GM18517 (cell line): Measurements from ENCODE around the gene NEDD9.

Experiments used
- ATAC-seq: cut with Tn5 transposase; IDR thresholded peaks from one replicate; pipeline ENCODE4 v1.9.1; 2021; ENCODE audit warnings: mild to moderate bottlenecking, moderate library complexity; ENCODE audit not compliant: unreplicated experiment

Gene NEDD9

GRCh38 chr6:11221623-11222384 is 10.7 kb downstream of the NEDD9 start:
- no peak for ATAC-seq

DNA sequence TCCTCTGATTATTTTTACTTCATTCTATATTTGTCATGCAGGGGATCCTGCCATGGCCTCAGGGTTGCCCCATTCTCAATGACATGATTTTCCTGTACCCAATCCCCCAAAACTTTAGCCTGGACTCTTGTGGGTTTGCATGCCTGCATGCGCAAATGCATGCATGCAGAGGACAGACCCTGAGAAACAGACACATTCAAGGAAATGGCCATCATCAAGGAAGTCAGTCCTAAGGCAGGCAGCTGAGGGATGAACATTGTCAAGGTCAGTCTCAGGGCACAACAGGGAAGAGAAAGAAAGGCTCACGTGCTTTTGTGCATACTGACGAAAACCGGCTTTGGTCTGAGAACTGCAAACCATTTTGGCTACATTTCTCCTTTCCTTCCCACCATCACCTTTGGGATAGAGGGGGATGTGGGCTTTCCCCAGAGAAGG is 13.1 kb downstream of the NEDD9 start:
- no peak for ATAC-seq

- no peak for ATAC-seq
Measured at GRCh38 chr6:11218538-11219399, 13.7 kb downstream of the NEDD9 start.

DNA sequence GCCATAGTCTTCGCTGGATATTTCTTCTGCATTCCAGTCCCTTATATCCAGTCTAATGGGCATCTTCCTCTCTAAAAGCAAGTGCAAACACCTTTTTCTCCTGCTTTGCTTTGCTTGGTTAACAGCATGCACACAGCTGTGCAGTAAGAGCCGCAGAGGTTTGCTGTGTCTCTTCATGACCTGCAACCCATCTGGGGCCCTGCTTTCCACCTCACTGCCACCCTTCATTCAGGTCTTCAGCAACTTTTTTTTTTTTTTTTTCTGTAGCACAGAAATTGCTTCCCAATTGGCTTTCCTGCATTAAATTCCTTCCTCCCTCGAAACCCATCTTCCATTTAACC is 14.4 kb downstream of the NEDD9 start:
- ATAC-seq, result no peak

DNA sequence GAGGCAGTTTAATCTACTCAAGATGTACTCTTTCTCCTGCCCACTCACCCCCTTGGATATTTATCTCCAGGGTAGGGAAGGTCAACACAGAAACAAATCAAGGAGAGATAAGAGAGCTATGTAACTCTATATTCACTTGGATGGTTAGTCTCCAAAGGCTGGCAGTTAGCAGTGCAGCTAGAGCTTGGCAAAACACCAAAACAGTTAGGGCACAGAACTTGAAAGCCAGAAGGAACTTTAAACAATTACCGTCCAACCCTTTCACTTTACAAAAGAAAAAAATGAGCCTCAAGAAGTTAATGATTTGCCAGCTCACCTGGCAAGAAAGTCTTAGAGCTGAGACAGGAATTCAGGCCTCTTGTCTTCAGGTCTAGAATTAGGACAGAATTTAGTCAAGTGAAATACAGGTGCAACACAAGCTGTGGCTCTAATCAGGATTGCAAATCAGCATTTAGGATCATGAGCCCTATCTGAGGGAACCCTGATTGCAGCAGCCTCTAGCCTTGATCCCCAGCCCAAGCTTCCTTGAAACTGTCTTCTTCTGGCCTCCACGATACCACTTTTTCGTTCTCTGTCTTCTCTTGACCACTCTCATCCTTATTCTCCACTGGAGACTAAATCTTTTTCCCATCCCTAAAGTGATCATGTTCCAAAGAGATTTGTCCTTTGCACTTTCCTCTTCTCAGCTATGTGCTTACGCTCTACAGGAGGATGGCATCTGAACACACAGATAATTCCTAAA is 14.9 kb downstream of the NEDD9 start:
- peak; percentile 63 for ATAC-seq

DNA sequence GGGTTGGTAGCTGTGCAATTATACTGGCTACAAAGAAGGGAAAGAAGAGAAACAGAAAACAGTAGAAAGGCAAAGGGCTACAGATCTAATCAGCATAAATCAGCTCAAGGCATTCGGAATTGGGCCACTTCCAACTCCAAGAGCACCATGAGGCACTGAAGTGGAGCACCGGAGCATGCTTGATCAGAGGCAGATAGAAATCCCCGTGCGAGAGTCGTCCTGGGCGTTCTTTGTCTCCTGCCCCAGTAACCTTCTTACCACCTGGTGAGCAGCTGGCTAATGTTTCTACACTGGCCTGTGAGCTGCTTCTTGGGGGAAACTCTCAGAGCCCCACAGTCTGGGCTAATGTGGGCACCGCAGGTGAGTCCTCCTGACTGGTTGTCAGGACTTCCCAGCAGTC is 16.7 kb downstream of the NEDD9 start:
- ATAC-seq, result no peak

DNA sequence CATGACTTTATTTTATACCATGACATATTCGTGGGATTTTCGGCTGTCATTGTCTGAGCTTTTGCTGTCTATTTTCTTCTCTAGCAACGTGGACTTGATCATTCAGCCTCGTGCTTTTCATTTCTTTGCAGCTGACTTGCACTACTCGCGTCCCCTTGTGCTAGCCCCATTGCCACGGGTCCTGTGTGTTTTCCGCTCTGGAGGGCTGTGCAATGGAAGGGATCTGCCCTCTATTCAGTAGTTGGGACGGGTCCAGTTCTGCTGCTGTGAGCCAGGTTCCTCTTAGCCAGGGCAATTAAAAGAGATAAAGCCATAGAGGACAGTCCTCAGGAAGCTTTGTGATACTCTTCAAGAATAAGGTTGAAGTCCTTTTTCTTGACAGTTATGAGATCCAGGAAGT is 17.6 kb downstream of the NEDD9 start:
- ATAC-seq, result no peak

- no peak for ATAC-seq
Measured at GRCh38 chr6:11214084-11214833, 18.2 kb downstream of the NEDD9 start.

DNA sequence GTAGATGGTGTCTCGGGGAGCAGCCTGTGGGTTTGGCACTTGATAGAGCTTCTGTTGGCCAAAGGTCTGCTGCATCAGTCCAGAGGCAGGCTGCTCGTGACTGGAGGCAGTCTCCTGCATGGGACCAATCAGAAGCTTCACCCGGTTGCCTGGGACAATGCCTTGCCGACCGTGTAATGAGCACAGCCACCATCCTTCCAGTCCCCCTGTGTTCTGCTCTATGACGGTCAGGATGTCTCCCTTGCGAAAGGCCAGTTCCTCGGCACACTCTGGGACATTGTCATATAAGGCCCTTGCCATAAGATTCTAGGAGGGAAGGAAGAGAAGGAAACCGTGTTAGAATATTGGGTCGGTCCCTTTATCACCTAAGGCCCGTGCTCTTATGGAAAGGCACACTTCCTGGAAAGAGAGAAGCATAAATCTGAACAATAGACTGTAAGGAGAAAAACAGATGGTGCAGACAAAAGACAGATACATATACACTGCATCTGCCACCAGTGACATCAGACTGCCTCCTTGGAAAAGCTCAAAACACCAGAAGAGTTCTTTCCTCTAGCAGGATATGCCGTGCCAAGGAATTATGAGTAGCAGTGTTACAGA is 18.9 kb downstream of the NEDD9 start:
- no peak for ATAC-seq

- no peak for ATAC-seq
Measured at GRCh38 chr6:11212664-11213063, 19.8 kb downstream of the NEDD9 start.

DNA sequence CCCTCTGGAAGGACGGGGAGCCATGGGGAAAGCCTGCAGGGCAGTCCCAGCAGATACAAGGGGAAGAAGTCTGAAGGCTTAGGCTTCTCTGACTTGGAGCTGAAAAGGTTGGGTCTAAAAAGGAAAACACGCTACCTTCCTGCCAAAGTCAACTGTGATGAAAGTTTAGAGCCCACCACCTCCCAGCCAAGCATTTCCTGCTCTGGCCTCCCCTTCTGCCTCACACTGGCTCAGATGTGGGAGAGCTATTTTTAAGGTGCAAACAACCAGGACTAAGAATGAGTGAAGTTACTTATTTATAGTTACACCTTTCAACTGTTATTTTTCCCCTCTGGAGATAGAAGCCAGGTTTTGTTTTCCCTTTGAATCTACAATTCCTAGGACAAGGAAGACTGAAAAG is 21.2 kb downstream of the NEDD9 start:
- no peak for ATAC-seq

- no peak for ATAC-seq
Measured at GRCh38 chr6:11210386-11211138, 21.9 kb downstream of the NEDD9 start.

- ATAC-seq, result no peak
Measured at GRCh38 chr6:11209906-11210305, 22.6 kb downstream of the NEDD9 start.

DNA sequence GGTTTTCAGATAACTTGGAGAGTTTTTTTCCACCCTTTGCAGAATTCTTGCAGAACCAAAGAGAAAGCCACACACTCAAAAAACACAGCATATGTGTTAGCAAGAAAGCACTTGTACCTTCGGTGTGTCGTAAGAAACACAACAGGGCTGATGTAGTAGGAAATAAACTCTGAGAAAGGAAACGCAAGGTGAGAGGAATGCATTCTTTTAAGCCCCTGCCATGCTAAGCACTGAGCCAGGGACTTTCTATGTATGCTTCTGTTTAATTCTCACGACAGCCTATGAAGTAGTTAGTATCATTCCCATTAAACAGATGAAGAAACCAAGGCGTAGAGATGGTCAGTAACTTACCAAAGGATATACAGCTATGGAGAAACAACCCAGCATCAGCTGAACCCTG is 23.1 kb downstream of the NEDD9 start:
- ATAC-seq, result no peak

GRCh38 chr6:11208854-11209253 is 23.6 kb downstream of the NEDD9 start:
- no peak for ATAC-seq

DNA sequence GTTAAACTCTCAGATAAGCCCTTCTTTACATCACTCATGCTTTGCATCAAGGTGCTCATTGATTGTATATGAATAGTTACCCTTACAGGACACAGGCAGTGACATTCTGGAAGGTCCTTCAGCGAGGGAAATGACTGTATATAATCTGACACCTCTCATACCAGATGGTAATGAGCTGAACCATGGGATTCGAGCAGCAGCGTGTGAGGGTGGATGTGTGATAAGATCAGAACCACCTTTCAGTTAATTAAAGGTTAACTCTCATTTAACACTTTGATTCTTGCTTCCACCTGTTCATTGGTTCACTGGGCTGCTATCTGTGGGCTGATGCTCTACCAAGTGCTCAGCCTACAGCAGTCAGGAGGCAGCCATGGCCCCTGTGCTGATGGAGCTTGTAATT is 24.2 kb downstream of the NEDD9 start:
- no peak for ATAC-seq

DNA sequence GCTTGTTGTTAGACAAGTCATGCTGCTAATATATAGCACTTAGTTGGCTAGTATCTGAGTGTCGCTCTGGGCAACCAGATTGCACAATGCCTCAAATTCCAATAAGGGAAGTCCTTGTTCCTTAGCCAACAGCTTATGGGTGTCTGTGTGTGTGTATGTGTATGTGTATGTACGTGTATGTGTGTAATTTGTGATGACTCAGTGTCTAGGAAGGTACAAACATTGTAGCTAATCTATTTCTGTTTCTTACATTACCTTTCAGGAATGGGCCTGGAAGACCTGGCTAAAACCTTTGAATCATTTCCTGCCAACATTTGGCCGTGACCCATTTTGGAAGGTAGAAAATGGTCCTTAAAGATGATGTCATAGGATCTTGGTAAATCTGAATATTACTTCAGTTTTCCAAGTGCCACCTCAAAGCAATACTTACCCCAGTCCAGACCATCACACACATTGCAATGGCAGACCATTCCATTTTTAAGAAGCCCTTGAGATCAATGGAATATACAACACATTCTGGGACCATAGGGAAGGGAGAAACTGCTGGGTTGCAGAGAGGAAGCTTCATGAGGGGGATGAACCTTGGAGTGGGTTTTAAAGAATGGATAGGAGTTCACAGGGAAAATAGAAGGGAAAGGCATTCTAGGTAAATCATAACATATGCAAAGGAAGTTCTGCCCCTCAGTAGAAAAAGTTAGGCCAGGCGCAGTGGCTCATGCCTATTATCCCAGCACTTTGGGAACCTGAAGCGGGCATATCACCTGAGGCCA is 25.1 kb downstream of the NEDD9 start:
- no peak for ATAC-seq

DNA sequence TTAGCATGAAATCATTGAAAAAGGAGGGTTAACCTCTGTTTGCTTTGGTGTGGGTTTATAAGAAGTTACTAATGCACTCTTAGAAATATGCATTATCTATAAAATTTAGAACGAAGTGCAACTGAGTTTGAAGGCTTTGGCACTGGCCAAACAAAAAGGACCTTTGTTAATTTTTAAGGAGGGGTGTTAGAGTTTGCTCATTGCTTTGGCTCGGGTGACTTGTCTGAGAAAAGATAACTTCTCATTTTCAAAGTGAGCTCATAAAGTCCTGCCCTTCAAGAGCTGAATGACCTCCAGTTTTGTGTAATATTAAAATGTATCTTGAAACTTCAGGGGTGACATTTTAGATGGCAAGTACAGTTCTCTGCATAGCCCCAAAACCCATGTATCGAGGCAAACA is 25.9 kb downstream of the NEDD9 start:
- no peak for ATAC-seq

- ATAC-seq, result no peak
Measured at GRCh38 chr6:11204794-11205366, 27.6 kb downstream of the NEDD9 start.
